ENCODE measurements around the gene TENT4A. TPM values are rescaled to one million over a fixed set of nuclear protein-coding genes. Genes with fewer than 3 reads are reported as not detected.

TENT4A gene
- total RNA-seq, 2 donors from 2014 or later: 25.5 to 32.7 TPM

GRCh38 chr5:6700074-6700684, 13.1 kb upstream of the TENT4A start:
- WGBS, 2 experiments (ENCODE audit: insufficient coverage in 1 of 2, insufficient read length in 1 of 2): 66 to 79% methylated on average over 5 to 11 of the region's 11 CpGs
- Mint-ChIP-seq H3K4me1 (no peaks in the 10 kb centered on the region), H3K36me3 (ENCODE audit: low read depth) (no peaks in the 10 kb centered on the region), H3K4me3 (no peak overlapping the region), H3K27me3 (ENCODE audit: insufficient read depth) (peaks cover 8% of the 10 kb centered on the region), H3K9me3 (no peaks in the 10 kb centered on the region), H3K27ac (no peak overlapping the region)
- Histone ChIP-seq H3K9me3 (ENCODE audit: control insufficient read depth, low read length) (no peaks in the 10 kb centered on the region), H3K27ac (ENCODE audit: low read depth, low read length) (no peak overlapping the region), H3K4me3 (ENCODE audit: low read length) (no peak overlapping the region), H3K27me3 (ENCODE audit: control insufficient read depth, insufficient read depth, low read length, poor library complexity, severe bottlenecking) (no peaks in the 10 kb centered on the region), H3K4me1 (ENCODE audit: control insufficient read depth, insufficient read depth, low read length) (no peaks in the 10 kb centered on the region), H3K36me3 (ENCODE audit: control insufficient read depth, insufficient read depth, low read length) (no peaks in the 10 kb centered on the region), H3K9ac (ENCODE audit: extremely low read depth, low read length, poor library complexity, severe bottlenecking) (no peak overlapping the region)
- no peak for TF ChIP-seq CTCF (conservative IDR thresholded peaks at IDR 0.05)
- no peak for DNase-seq

GRCh38 chr5:6700685-6701355, 12.4 kb upstream of the TENT4A start:
- no peaks in the 10 kb centered on the region for H3K36me3 Mint-ChIP-seq (ENCODE audit: low read depth)
- no peak overlapping the region for H3K9ac ChIP-seq (ENCODE audit: extremely low read depth, low read length, poor library complexity, severe bottlenecking)
- no peak for TF ChIP-seq CTCF (conservative IDR thresholded peaks at IDR 0.05)
- H3K4me1 Mint-ChIP-seq: no peaks in the 10 kb centered on the region
- no peak overlapping the region for H3K4me3 ChIP-seq (ENCODE audit: low read length)
- H3K27me3 ChIP-seq (ENCODE audit: control insufficient read depth, insufficient read depth, low read length, poor library complexity, severe bottlenecking): no peaks in the 10 kb centered on the region
- no peaks in the 10 kb centered on the region for H3K9me3 Mint-ChIP-seq
- no peak overlapping the region for H3K4me3 Mint-ChIP-seq
- no peaks in the 10 kb centered on the region for H3K9me3 ChIP-seq (ENCODE audit: control insufficient read depth, low read length)
- peaks cover 6% of the 10 kb centered on the region for H3K27me3 Mint-ChIP-seq (ENCODE audit: insufficient read depth)
- DNase-seq: no peak
- WGBS, 2 experiments (ENCODE audit: insufficient coverage in 1 of 2, insufficient read length in 1 of 2): 88 to 100% methylated on average over 4 to 12 of the region's 12 CpGs
- H3K27ac Mint-ChIP-seq: no peak overlapping the region
- H3K27ac ChIP-seq (ENCODE audit: low read depth, low read length): no peak overlapping the region
- H3K4me1 ChIP-seq (ENCODE audit: control insufficient read depth, insufficient read depth, low read length): no peaks in the 10 kb centered on the region
- no peaks in the 10 kb centered on the region for H3K36me3 ChIP-seq (ENCODE audit: control insufficient read depth, insufficient read depth, low read length)

GRCh38 chr5:6701491-6701890, 11.7 kb upstream of the TENT4A start:
- no peaks in the 10 kb centered on the region for H3K36me3 ChIP-seq (ENCODE audit: control insufficient read depth, insufficient read depth, low read length)
- no peak overlapping the region for H3K27ac Mint-ChIP-seq
- peaks cover 4% of the 10 kb centered on the region for H3K27me3 Mint-ChIP-seq (ENCODE audit: insufficient read depth)
- no peaks in the 10 kb centered on the region for H3K9me3 Mint-ChIP-seq
- no peak for DNase-seq
- no peak overlapping the region for H3K27ac ChIP-seq (ENCODE audit: low read depth, low read length)
- 69 to 84% methylated on average over 10 to 12 of the region's 12 CpGs for WGBS, 2 experiments (ENCODE audit: insufficient coverage in 1 of 2, insufficient read length in 1 of 2)
- H3K9me3 ChIP-seq (ENCODE audit: control insufficient read depth, low read length): no peaks in the 10 kb centered on the region
- H3K4me3 ChIP-seq (ENCODE audit: low read length): no peak overlapping the region
- H3K4me3 Mint-ChIP-seq: no peak overlapping the region
- no peaks in the 10 kb centered on the region for H3K4me1 ChIP-seq (ENCODE audit: control insufficient read depth, insufficient read depth, low read length)
- no peaks in the 10 kb centered on the region for H3K36me3 Mint-ChIP-seq (ENCODE audit: low read depth)
- no peak overlapping the region for H3K9ac ChIP-seq (ENCODE audit: extremely low read depth, low read length, poor library complexity, severe bottlenecking)
- no peaks in the 10 kb centered on the region for H3K27me3 ChIP-seq (ENCODE audit: control insufficient read depth, insufficient read depth, low read length, poor library complexity, severe bottlenecking)
- no peaks in the 10 kb centered on the region for H3K4me1 Mint-ChIP-seq
- TF ChIP-seq CTCF (conservative IDR thresholded peaks at IDR 0.05): no peak
